Measurements from ENCODE around the gene ATG4D. TPM values are rescaled to one million over a fixed set of nuclear protein-coding genes. Genes with fewer than 3 reads are reported as not detected.
A peak's percentile ranks its signal among the peaks of the same experiment; 100 is the strongest.

ATG4D gene
- total RNA-seq, 1 donor from 2014 or later = 25.8 TPM

DNA sequence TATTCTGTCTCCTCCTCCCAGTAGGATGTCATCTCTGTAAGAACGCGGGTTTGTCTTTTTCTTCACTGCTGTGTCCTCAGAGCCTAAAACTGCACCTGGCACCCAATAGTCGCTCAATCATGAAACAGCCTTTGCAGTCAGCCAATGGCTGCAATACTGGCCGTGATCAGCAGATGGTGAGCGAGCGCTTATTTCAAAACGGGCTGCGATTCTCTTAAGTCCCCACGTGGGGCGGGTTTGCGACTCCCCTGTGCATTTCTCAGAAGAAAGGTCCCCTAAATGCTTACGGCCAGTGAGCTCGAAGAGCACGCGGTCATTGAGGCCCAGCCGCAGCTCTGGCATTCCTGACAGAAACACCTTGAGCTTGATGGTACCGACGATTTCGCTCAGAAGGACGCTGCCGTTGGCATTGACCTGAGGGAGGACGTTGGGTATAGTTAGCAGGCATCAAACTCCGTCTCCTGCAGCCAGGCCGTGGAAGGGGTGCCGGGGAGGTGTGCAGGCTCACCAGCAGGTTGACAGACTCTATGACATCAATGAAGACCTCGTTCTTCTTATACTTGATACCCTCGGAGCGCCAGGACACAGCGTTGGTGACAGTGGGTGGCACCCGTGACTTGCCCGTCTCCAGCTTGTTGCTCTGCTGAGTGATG lies 37.4 kb downstream of the ATG4D start:
- peak; percentile 96 for DNase-seq

DNA sequence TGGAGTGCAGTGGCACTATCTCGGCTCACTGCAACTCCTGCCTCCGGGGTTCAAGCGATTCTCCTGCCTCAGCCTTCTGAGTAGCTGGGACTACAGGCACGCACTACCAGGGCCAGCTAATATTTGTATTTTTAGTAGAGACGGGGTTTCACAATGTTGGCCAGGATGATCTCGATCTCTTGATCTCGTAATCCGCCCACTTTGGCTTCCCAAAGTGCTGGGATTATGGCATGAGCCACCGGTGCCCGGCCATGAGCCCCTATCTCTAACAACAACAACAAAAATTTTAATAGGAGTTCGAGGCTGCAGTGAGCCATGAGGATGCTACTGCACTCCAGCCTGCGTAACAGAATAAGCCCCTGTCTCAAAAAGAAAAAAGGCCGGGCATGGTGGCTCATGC lies 38.4 kb downstream of the ATG4D start:
- no peak for DNase-seq

DNA sequence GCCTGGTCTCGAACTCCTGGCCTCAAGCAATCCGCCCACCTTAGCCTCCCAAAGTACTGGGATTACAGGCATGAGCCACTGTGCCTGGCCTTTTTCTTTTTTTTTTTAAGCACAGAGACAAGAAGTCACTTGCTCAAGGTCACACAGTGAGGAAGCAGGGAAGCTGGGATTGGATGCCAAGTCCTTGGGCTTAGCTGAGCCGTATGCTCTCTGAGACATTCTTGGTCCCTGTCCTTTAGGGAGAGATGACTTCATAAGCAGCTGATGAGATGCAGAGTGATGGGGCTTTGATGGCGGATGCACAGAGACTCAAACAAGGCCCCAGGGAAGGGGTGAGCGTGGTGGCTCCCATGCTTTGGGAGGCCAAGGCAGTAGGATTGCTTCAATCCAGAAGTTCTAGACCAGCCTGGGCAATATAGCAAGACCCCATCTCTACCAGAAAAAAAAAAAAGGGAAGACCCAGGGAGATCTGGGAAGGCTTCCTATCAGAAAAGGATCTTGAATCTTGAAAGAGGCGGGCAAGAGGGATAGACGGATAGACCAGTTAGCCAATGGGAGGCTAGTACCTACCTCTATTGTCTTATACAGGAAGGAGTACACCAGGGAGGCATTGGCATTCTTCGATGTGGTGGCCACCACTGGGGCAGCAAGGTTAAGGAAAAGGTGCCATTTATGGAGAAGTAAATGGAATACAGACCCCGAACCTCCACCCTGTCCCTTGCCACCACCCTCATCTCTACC lies 39.5 kb downstream of the ATG4D start:
- DNase-seq = no peak

DNA sequence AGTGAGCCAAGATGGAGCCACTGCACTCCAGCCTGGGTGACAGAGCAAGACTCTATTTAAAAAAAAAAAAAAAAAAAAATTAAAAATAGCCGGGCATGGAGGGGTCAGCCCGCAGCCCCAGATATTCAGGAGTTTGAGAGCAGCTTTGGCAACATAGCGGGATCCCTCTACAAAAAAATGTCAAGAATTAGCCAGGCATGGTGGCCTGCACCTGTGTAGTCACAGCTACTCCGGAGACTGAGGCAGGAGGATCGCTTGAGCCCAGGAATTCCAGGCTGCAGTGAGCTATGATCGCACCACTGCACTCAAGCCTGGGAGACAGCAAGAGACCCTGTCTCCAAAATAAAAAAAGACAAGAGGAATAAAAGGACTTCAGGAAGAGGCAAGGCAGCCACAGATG lies 42.7 kb downstream of the ATG4D start:
- no peak for DNase-seq

DNA sequence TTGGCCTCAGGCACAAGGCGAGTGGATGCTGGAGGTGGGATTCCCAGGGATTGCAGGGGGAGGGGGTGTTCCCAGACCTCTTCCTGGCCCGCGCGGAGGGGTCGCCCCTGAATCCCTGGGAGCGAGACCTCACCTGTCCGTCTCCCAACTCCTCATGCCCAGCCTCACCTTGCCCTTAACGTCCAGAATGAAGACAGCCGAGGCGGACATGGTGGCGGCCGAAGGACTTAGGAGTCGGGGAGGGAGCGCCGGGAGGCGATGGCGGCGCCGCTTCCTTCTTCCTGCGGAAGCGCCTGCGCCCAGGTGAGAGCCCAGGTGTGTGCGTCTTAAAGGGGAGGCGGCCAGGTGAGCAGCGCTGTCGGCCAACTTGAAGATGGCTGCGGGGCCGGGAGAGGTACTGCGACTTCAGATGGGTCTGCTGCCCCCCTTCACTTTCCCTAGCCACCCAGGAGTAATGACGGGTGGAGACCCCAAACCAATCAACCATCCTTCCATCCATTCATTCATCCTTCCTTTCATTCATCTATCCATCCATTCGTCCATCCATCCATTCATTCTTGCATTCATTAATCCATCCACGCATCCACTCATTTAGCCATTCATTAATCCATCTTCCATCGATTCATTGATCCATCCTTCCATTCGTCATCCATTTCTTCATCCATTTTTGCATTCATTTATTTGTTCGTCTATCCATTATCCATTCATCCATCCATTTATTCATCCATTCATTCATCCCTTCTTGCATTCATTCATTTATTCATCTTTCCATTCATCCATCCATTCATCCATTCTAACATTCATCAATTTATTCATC lies 43.5 kb downstream of the ATG4D start, which contains the start of gene AP1M2:
Gene AP1M2, minus strand, starts transcription at position 291 of the 817 bp plus-strand sequence. Its CDS starts 81 bp downstream, at position 210.
- DNase-seq = no peak

DNA sequence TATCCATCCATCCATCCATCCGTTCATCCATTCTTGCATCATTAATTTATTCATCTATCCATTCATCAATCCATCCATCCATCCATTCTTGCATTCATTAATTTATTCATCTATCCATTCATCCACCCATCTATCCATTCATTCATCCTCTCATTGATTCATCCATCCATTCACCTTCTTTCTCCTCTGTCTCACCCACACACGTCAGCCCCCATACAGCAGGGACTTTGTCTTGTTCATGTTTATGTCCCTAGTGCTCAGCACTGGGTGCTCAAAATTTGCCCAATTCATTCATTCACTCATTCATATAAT lies 44.1 kb downstream of the ATG4D start:
- DNase-seq = no peak

DNA sequence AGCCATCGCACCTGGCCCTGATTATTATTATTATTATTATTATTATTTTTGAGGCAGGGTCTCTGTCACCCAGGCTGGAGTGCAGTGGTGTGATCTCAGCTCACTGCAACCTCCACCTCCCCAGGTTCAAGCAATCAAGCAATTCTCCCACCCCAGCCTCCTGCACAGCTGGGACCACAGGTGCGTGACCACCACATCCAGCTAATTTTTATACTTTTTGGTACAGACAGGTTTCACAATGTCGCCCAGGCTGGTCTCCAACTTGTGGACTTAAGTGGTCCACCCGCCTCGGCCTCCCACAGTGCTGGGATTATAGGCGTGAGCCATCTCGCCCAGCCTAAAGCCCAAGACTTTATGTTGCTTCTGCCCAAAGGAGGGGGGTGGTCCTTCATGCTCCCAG lies 49.4 kb downstream of the ATG4D start:
- DNase-seq = no peak

DNA sequence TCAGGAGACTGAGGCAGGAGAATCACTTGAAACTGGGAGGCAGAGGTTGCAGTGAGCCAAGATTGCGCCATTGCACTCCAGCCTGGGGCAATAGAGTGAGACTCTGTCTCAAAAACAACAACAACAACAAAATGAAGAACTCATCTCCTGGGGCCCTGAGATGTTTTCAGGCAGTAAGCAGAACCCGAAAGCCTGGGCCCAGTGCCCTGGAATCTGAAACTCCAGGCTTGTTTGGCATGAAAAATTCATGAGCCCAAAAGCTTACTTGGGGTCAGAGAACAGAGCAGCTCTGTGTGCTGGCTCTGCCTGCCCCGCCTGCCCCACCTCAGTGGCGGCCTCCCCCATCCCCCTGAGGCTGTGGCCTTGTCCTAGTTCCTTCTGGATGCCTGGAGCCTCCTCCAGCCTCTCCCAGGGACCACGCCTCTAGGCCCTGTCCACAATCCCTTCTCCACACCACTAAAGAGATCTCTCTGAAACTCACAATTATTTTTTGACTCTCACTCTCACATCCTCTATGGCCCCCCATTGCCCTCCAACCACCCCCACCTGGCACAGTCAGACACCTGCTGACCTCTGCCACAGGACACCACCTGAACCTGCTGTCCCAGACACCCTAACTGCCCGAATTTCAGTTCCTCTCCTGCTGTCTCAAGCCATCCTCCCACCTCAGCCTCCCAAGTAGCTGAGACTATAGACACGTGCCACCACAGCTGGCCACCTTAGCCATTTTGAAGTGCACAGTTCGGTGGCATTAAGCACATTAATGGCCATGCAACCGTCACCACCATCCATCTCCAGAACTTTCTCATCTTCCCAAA lies 50.3 kb downstream of the ATG4D start:
- DNase-seq = peak; percentile 45

DNA sequence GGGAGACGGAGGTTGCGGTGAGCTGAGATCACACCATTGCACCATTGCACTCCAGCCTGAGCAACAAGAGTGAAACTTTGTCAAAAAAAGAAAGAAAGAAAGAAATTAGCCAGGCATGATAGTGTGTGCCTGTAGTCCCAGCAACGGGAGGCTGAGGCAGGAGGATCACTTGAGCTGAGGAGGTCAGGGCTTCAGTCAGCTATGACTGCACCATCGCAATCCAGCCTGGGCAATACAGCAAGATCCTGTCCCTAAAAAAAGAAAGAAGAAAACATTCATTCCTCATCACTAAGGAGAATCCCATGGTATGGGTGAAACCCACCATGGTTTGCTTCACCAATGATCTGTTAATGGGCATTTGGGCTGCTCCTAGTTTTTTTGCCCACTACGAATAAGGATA lies 56.4 kb downstream of the ATG4D start:
- DNase-seq = no peak

DNA sequence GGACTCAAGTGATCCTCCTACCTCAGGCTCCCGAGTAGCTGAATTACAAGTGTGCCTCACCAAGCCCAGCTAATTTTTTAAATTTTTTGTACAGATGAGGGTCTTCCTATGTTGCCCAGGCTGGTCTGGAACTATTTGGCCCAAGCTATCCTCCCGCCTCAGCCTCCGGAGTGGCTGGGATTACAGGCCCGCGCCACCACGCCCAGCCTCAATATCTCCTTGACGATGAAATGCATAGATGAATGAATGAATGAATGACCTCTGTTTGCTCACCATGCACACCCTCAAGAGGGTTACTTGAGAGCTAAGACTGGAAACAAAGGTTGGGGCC lies 58.3 kb downstream of the ATG4D start:
- no peak for DNase-seq

DNA sequence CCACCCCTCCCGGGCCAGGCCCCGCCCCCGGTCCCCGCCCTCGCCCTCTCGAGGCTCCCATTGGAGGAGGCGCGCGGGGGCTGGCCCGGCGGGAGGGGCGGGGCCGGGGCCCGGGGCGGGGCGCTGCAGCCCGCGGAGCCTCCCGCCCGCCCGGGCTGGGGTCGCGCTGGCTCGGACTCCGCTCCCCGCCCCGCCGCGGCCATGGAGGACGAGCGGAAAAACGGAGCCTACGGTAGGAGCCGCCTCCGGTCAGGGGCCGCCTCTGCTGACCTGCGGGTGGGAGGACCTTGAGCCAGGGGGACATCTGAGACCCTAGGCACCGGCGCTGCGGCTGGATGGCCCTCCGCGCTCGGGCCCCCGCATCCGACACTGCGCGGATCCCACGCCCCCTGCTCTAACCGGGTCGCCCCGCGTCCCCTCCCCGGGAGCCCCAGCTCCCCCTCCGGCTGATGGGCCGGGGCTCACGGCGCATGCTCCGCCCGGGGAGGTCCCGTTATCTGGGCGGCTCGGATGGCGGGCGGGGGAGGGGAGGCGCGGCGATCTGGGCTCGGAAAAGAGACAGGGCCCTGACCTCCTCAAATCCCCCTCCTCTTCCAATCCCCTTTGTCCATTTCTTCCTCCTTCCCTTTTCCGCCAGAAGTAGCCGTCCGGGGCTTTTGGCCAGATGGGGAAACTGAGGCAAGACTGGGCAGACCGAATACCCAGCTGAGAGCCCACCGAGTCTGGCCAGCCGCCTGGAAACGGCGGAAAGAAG lies 58.8 kb downstream of the ATG4D start:
- peak; percentile 91 for DNase-seq

Small RNAs within 50 kb of the gene (small RNA-seq; reads per million reads assigned to genes)
- gene MIR1238 (ENCODE audit: low replicate concordance) (not detected), gene RNU7-140P (ENCODE audit: low replicate concordance) (not detected)

Other genes with a start within 250 kb of the ATG4D start
- gene ZGLP1, start 234.1 kb upstream of the ATG4D start, total RNA-seq = 1.2 TPM
- 9.1 TPM for gene FDX2, start 227.9 kb upstream of the ATG4D start, total RNA-seq
- gene RAVER1, start 210.4 kb upstream of the ATG4D start, total RNA-seq = 13.8 TPM
- gene ICAM3, start 204.3 kb upstream of the ATG4D start, total RNA-seq = 2.7 TPM
- 60.3 TPM for gene TYK2, start 163.3 kb upstream of the ATG4D start, total RNA-seq
- gene CDC37, start 140.4 kb upstream of the ATG4D start, total RNA-seq = 138 TPM
- 4.7 TPM for gene PDE4A, start 123.4 kb upstream of the ATG4D start, total RNA-seq
- 67.5 TPM for gene KEAP1, start 40.5 kb upstream of the ATG4D start, total RNA-seq
- gene S1PR5, start 26.5 kb upstream of the ATG4D start, total RNA-seq = 2.7 TPM
- gene KRI1, start 22.1 kb downstream of the ATG4D start, total RNA-seq = 9.6 TPM
- 13.1 TPM for gene CDKN2D, start 25.1 kb downstream of the ATG4D start, total RNA-seq
- 13.8 TPM for gene AP1M2, start 43.4 kb downstream of the ATG4D start, total RNA-seq
- gene SLC44A2, start 81.6 kb downstream of the ATG4D start, total RNA-seq = 84.8 TPM
- gene ILF3, start 110.4 kb downstream of the ATG4D start, total RNA-seq = 160 TPM
- gene QTRT1, start 157.5 kb downstream of the ATG4D start, total RNA-seq = 21.5 TPM
- 114 TPM for gene DNM2, start 174.2 kb downstream of the ATG4D start, total RNA-seq